ENCODE results near the gene CHST9.
"Not testable (repeated sequence)": the region's sequence is repeated elsewhere in the genome, so short reads cannot be mapped to it uniquely, and the experiment has no call there.

CHST9 gene

DNA sequence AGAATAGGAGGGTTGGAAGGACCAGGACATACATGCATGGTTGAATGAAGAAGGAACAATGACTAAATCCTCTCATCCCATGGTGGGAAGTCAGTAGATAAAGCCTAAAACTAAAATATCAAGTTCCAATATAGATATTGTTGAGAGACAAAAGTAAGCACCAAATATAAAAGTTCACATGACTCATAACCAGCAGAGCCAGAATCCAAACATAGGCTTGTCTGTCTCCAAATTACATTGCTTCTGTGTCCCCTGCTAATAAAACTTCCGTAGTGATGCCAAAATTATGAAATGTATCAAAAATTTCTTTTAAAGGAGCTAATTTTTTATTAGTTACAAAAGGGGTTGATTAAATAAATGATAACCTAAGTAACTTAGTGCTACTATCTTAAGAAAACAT, 19.7 kb downstream of the CHST9 start:
- no peak for DNase-seq

DNA sequence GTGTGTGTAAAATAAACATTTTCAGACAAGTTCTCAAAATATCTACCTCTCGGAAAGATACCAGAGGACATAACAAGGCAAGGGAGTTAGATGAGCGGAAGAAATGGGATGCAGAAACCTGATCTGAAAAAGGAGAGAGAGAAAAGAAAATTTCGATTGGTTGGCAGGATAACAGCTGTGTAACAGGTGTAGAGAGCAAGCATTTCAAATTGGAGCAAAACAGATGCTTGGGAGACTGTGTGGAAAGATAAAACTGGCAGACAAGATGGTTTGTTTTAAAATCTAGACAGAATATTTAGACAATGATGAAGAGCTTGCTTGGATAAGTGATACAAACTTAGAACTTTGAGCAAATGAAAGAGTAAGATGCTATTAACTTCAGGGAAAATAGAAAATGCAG, 20.2 kb downstream of the CHST9 start:
- no peak for DNase-seq

DNA sequence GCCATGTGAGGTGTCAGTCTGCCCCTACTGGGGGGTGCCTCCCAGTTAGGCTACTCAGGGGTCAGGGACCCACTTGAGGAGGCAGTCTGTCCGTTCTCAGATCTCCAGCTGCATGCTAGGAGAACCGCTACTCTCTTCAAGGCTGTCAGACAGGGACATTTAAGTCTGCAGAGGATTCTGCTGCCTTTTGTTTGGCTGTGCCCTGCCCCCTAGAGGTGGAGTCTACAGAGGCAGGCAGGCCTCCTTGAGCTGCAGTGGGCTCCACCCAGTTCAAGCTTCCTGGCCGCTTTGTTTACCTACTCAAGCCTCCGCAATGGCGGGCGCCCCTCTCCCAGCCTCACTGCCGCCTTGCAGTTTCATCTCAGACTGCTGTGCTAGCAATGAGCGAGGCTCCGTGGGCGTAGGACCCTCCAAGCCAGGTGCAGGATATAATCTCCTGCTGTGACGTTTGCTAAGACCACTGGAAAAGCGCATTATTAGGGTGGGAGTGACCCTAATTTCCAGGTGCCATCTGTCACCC, 21.9 kb downstream of the CHST9 start:
- not testable (repeated sequence) for DNase-seq

DNA sequence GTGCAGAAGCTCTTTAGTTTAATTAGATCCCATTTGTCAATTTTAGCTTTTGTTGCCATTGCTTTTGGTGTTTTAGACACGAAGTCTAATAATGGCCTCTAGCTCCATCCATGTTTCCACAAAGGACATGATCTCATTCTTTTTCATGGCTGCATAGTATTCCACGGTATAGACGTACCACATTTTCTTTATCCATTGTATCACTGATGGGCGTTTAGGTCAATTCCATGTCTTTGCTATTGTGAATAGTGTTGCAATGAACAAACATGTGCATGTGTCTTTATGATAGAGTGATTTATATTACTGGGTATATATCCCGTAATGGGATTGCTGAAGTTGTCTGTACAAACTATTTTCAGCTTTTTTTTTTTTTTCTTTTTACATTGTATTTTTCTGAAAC, 35.9 kb downstream of the CHST9 start:
- not testable (repeated sequence) for DNase-seq

DNA sequence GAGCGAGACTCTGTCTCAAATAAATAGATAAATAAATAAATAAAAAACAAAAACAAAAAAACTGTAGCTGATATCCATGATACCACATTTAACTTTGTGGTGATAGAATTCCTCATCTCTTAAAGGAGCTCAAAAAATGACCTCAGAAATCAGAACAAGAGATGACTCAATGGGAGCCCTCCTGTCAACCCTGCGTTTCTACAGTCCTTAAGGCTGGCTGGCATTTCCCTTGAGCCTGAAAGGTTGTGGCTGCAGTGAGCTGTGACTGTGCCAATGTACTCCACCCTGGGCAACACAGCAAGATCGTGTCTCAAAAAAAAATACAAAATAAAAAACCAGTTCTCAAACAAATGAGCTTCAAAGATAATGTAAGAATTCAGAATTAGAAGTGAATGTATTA, 40.4 kb downstream of the CHST9 start:
- DNase-seq, result no peak

DNA sequence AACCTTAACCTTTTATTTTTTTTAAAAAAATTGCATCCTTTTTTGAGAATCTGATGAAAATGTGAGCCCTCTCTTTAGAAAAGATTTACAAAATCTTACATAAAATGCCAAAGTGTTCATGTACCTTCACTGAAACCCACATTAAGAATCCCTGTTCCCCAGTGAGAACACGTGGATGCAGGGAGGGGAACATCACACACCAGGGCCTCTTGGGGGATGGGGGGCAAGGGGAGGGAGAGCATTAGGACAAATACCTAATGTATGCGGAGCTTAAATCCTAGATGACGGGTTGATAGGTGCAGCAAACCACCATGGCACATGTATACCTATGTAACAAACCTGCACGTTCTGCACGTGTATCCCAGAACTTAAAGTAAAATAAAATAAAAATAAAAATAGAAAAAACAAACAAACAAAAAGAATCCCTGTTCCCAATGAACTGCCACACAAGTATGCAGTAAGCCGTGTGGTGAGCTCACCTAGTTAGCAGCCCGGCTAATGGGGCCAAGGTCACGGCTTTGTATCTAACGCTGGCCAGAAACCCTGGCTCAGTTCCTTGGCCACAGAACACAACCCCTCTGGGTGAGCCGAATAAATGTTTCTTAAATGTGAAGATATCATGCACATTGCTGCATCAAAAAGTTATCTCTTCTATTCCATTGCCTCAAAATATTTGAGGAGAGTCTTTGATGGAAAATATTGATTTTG, 41.4 kb downstream of the CHST9 start:
- DNase-seq, result no peak

DNA sequence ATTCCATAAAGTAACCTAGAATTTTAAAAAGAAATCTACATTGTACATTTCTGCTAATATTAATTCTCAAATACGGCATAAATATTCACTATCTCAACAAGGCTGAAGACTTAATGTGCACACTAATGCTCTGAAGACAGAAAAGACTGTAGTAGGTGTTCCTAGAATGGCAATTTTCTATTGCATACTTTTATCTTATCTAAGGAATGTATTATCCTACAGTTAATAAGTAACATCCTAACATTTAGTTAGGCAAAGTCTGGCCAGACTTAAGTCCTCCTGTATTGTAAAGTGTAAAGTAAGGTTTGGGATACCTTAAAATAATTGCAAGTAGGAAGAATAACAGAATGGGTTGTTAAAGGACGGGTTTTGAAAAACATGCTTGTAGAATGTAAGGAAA, 42.2 kb downstream of the CHST9 start:
- DNase-seq, result no peak

DNA sequence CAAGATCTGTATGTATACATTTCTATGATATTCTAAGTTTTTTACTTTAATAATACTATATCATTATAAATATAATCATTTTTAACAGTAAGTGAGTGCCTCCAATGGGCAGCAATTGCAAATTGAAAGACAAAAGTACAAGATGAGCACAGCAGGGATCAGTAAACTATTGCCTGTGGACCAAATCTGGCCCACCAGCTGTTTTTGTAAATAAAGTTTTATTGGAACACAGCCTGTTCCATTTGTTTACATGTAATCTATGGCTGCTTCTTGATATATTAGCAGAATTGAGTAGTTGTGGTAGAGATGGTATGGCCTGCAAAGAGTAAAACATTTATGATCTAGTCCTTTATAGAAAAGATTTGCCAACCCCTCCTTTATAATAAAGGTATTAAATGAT, 43.2 kb downstream of the CHST9 start:
- no peak for DNase-seq

DNA sequence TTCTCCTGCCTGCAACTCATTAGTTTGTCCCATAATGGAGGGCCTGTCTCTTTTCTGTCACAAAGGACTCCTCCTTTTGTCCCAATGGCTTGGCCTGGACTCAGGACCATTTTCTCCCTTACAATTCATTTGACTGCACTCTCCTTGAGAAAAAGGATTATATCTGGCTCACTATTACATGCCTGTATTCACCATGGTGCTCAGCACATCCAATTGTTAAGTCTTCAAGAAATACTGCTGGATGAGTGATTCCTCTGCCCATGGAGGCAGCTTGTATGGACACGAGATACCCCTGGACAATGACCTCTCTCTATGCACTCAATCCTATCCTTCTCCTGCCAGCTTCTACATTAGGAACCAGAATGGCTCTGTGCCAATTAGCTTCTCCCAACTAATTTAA, 47.0 kb downstream of the CHST9 start:
- no peak for DNase-seq

DNA sequence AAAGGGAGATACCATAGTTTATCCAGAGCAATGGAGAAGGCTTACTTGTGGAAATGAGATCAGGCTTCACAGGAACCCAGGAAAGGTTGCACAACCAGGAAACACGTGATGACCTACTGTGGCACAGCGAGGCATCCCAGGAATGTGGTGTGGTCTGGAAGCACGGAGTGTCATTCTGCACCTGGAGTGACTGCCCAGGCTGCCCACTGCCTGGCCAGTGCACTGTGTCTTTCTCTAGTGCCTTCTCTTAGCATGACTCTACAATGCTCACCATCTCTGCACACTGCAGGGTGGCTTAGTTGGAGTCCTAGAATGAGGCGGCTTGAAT, 48.9 kb downstream of the CHST9 start:
- no peak for DNase-seq

DNA sequence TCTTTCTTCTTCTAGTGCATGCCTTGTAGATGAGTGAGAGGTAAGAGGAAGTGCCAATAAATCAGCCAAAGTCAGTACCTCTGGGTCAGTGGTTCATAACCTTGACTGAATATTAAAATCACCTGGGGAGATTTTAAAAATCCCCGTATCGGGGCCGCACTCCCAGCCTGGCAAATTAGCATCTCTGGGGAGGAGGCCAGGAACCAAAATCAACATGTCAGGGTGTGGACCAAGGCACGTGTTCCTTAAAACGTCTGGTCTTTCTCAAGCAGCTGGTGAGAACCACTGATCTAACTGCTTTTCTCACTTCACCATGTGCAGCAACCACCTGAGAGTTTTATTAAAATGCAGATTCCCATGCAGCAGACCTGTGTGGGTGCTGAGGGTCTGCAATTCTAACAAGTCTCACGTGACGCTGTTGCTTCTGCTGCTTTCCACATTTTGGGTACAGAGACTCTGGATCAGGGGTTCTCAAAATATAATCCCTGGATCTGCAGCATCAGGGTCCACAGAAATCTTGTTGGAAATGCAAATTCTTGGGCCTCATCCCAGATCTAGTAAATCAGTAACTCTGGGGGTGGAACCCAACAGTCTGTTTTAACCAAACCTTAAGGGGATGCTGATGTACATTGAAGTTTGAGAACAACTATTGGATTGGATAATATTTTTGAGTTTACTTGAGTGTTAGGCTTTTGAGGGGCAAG, 49.5 kb downstream of the CHST9 start:
- no peak for DNase-seq

DNA sequence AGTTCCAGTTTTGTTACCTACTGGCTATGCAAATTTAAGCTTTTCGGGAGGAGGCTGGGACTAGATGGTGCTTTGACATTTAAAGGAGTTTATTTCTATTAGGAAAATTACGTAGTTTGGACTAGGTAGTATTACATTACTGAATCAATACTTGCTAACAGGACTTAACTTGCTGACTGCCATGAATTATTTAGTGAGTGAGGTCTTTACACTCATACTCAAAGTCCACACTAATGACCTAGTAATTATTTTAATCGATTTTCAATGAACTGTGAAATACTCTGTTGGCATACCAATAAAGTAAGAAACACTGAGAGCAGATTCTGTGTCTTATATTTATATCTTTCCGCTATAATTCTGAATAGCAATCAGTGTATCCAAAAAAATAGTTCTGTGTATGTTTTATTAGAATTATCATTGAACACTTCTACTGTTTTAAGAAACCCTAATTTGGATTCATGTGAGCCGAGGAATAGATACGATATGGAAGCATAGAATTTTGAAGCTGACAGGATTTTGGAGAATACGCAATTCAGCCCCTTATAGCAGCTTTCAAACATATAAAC, 55.0 kb downstream of the CHST9 start:
- DNase-seq, result no peak

DNA sequence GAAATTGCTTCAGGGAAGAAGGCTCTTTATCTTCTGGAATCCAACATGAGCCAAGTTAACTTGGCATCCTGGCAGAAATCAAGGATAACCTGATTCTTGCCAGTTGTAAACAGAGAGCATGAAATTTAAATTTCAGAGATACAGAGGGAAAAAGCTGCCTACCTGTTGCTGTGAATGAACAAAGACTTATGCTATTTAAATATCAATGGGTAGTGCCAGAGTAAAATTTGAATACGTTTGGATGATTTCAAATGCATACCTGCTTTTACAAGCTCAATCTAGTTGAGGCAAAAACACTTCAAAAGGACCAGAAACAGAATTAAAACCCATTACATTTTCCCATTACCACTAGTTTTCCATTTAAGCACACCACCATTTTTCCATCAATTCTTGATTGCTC, 60.9 kb downstream of the CHST9 start:
- DNase-seq, result no peak

DNA sequence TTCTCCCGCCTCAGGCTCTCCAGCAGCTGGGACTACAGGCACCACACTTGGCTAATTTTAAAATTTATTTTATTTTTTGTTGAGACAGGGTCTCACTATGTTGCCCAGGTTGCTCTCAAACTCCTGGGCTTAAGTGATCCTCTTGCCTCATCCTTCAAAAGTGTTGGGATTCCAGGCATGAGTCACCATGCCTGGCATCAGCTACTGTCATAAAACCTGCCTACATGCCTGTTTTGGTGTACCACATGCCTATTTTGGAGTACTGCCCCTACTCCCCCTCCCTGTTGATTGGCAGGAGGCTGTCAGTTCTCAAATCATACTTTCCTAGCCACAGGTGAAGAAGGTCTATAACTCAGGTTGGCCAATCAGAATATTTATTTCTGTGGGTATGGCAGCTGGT, 64.0 kb downstream of the CHST9 start:
- DNase-seq, result no peak

DNA sequence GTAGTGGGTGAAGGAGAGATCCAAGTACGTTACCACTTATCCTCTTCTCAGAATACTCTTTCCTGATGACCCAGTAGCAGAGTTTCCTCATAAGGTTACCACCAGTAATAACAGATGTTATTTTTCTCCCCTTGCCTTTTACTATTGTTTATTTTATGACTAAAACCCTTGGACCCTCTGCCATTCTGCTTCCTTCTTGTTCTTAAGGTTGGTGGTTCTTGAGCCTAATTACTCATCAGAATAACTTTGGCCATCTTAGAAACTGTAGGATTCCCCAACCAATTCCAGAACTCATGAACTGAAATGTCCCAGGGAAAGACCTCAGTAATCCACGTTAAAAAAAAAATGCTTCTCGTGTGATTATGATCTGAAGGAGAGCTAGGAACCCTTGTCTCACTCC, 64.9 kb downstream of the CHST9 start:
- DNase-seq, result no peak

DNA sequence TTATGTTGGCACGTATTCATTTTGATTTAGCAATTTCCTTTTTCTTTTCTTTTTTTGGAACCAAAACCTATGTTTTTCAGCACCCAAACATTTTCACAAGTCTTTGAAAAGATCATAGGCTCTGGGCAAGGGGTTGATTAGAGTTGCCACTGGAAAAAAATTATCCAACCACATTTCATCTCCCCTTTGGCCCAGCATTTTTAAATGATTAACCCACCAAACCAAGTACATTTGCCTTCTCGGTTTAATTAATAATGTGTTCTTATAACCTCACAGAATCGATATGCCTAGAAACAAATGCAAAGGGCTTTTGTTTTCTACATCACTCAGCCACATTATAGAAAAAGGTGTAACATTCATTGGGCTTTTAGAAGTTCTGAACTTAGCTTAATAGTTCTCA, 66.1 kb downstream of the CHST9 start:
- DNase-seq, result no peak

DNA sequence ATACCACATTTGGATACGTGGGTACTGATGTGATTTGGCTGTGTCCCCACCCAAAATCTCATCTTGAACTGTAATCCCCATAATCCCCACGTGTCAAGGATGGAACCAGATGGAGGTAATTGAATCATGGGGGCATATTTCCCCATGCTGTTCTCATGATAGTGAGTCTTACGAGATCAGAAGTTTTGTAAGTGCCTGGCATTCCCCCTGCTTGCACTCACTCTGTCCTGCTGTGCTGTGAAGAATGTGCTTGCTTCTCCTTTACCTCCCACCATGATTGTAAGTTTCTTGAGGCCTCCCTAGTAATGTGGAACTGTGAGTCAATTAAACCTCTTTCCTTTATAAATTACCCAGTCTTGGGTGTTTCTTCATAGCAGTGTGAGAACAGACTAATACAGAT, 70.3 kb downstream of the CHST9 start:
- DNase-seq, result no peak

DNA sequence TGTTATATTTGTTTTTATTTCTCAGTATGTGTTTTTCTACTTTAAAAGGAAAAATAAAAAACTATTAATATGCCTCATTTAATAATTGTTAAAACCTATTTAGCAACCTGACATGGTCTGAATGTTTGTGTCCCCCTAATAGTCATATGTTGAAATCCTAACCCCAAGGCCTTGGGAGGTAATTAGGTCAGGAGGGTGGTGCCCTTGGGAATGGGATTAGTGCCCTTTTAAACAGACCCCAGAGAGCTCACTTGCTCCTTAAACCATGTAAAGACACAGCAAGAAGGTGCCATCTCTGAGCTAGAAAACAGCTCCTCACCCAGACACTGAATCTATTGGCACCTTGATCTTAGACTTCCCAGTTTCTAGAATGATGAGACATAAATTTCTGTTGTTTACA, 71.8 kb downstream of the CHST9 start:
- no peak for DNase-seq

DNA sequence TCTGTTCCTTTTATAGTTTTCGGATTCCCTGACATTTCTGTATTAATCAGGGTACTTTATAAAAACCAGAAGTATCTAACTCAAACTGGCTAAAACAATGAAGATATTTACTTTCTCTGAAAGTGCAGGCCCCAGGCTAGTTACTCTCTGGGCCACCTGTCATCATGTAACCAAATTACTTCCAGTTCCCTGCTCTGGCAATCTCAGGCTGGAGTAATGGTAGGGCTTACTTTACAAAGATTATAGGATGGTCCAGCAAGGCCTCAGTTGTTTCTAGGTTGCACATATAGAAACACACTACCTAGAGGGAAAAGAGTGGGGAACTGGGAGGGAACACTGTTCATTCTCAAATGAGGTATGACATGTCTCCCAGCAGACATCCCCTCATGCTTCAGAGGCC, 74.8 kb downstream of the CHST9 start:
- DNase-seq, result no peak

DNA sequence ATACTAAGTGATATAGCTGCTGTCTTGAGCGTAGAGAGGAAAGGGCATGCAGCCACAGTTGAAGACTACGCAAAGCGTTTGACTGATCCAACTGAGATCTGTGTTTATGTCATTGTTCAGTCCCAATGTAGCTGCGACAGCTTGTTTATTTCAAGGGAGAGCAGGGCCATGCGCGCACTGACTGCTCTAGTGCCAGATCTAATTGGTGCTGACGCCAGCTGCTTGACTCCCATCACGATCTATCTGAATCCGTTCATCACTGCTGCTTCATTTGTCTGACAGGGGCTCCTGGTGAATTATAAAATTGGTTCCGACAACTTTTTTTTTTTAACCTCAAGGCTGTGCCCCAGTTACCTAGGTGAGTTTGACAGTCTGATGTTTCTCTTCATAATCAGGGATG, 75.7 kb downstream of the CHST9 start:
- DNase-seq, result no peak

DNA sequence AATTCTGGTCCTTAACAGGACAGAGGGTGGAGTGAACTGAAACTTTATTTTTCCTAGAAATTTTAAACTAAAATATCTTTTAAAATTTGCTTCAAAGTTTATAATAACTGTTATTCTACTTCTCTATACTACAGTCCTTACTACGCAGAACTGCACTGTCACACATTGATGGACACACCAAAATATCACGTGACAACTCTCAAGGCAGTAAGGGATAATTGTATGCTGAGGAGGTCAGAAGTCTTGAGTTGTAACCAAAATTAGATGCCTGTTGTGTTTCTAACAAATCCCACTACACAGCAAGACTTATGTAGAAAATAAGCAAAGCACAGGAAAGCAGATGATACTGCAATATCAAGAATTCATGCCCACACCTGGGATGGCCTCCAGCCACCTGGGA, 76.3 kb downstream of the CHST9 start:
- DNase-seq, result no peak

DNA sequence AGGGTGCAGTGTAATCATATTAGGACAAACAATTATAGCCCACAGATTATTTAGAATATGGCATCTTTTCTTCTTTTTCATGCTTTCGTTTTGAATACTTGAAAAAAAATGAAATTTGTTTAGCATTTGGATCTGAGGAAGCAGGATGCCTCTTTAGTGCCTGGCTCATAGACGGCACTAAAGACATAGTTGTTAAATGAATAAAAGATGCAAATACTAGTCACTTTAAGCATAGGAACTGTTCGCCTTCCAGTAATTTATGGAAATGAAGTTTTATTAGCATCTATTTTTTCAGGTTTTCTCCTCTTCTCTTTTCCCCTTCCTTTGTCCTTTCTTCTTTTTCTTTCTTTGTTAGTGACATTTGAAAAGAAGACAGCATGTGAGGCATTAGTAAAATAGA, 80.4 kb downstream of the CHST9 start:
- no peak for DNase-seq

DNA sequence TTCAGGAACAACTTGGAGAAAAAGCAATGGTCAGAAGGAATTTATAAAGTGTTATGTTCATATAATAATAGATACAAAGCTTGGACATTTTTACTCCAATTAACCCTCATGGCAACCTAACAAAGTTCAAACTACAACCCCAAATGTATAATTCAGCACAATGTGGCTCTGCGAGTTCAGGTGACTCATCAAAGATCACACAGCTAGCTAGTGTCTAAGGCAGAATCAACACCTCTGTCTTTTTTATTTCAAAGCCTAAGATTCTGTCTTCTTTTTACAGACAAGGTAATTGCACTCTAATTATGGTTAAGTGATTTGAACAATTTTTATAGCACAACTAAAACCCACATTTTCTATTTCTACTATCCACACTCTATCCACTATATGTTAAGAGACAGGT, 90.5 kb downstream of the CHST9 start:
- no peak for DNase-seq

DNA sequence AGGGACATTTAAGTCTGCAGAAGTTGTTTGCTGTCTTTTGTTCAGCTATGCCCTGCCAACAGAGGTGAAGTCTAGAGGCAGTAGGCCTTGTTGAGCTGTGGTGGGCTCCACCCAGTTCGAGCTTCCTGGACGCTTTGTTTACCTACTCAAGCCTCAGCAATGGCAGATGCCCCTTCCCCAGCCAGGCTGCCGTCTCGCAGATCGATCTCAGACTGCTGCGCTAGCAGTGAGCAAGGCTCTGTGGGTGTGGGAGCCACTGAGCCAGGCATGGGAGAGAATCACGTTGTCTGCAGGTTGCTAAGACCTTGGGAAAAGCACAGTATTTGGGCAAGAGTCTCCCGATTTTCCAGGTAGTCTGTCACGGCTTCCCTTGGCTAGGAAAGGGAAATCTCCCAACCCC, 91.8 kb downstream of the CHST9 start:
- DNase-seq, result not testable (repeated sequence)

DNA sequence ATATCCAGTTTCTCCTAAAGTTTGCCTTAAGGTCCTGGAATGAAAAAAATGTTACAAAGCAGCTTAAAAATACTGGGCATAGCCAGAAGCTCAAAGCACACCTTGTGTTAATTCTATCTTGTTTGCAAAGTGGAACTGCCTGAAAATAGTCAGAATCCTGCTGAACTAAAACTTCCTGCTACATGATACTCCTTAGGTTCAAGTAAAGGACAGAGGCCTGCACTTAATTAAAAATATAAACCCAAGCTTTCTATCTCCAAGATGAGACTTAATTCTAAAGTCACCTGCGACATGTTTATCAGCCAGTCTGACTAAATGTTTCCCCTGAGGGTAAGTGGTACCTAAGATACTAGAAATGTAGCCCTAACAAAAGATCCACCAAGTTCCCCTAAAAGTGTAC, 103.4 kb downstream of the CHST9 start:
- DNase-seq, result no peak
